Esophagus muscularis mucosa (tissue), 4 donors: Measurements from ENCODE around the gene CBFB. TPM values are rescaled to one million over a fixed set of nuclear protein-coding genes. Genes with fewer than 3 reads are reported as not detected.
A peak's percentile ranks its signal among the peaks of the same experiment; 100 is the strongest.

ENCODE experiments used
- DNase-seq: peaks from one replicate; pipeline ENCODE4 v3.0.0-alpha.2; 2017; ENCODE audit errors: extremely low spot score
- H3K27ac ChIP-seq, 4 donors: fragments of 200-600 bp; sonication (generic); replicated peaks in 1 of 4; 1 replicate in 3 of 4; 2 replicates in 1 of 4; pipeline ENCODE4 v1.5.1; 2016 to 2019; ENCODE audit warnings: mild to moderate bottlenecking in 1 of 4
- H3K27me3 ChIP-seq, 4 donors: fragments of 200-600 bp; sonication (generic); one replicate each; pipeline versions ENCODE4 v1.5.1 to v1.6.0; 2016 to 2019
- H3K36me3 ChIP-seq, 4 donors: fragments of 200-600 bp; sonication (generic); one replicate each; pipeline ENCODE4 v1.5.1; 2016 to 2019
- H3K4me1 ChIP-seq, 4 donors: fragments of 200-600 bp; sonication (generic); one replicate each; pipeline ENCODE4 v1.5.1; 2016 to 2019
- H3K4me3 ChIP-seq, 4 donors: fragments of 200-600 bp; sonication (generic); 1 replicate in 2 of 4; 2 replicates in 2 of 4; pipeline ENCODE4 v1.5.1; 2016 to 2019; ENCODE audit warnings: mild to moderate bottlenecking in 4 of 4, moderate library complexity in 1 of 4
- H3K9me3 ChIP-seq, 4 donors: fragments of 200-600 bp; sonication (generic); 1 replicate in 3 of 4; 2 replicates in 1 of 4; pipeline ENCODE4 v1.5.1; 2016 to 2019
- CTCF ChIP-seq, 3 experiments: fragments of 200-600 bp in 2 of 3; fragments of 450-650 bp in 1 of 3; sonication (generic) in 2 of 3; IDR thresholded peaks; one replicate each; pipeline ENCODE4 v1.5.1; 2017 to 2019; ENCODE audit warnings: antibody characterized with exemption in 3 of 3, mild to moderate bottlenecking in 2 of 3, moderate library complexity in 1 of 3
- EP300 ChIP-seq: sonication (generic); formaldehyde crosslinking; IDR thresholded peaks from one replicate; pipeline ENCODE4 v1.6.1; 2017; ENCODE audit warnings: antibody characterized with exemption
- POLR2A ChIP-seq: fragments of 450-650 bp; IDR thresholded peaks from one replicate; pipeline ENCODE4 v1.6.1; 2017; ENCODE audit warnings: antibody characterized with exemption, moderate library complexity, mild to moderate bottlenecking, low read depth
- POLR2AphosphoS5 ChIP-seq, 2 donors: sonication (generic); formaldehyde crosslinking; IDR thresholded peaks; one replicate each; pipeline ENCODE4 v1.6.1; 2017; ENCODE audit warnings: antibody characterized with exemption in 2 of 2
- WGBS: methylation state at CpG from one replicate; pipeline ENCODE4 v1.1.5; 2018; 5-methylcytosine and 5-hydroxymethylcytosine counted together
- intact Hi-C: fragments of 100-400 bp; cut with DNase I; formaldehyde crosslinking; loops from one replicate; pipeline ENCODE4 v1.15.1; 2023
- small RNA-seq, 3 donors: library from RNA; depleted of rRNA; stranded (forward); fragments of <200 nt; gene quantifications; one replicate each; pipeline ENCODE3, GENCODE V24; 2016
- total RNA-seq, 4 donors: library from RNA; depleted of rRNA; stranded (reverse); fragments of >200 nt; gene quantifications; one replicate each; pipeline versions ENCODE4 v1.1.0 to v1.2.1, GENCODE V29; 2016

The CBFB gene
- total RNA-seq, 4 donors from 2014 or later: 20.6 to 39.8 (median 30.6) TPM

- H3K36me3 ChIP-seq: peaks cover 26 to 55% (median 46%) of the 10 kb centered on the region in 4 donors
These were observed 120.5 kb downstream of the CBFB start for GRCh38 chr16:67149276-67150046.

GRCh38 chr16:67150047-67150832 is 121.3 kb downstream of the CBFB start:
- 18% methylated on average over 20 of the region's 94 CpGs for WGBS
- no peaks in the 10 kb centered on the region for H3K9me3 ChIP-seq
- H3K27ac ChIP-seq: peak overlapping the region; percentile 91 to 95 (median 94)
- intact Hi-C loops: no loop called here
- peaks cover 14 to 42% (median 31%) of the 10 kb centered on the region in 4 donors for H3K4me1 ChIP-seq
- H3K36me3 ChIP-seq: peaks cover 20 to 47% (median 38%) of the 10 kb centered on the region in 4 donors
- H3K27me3 ChIP-seq: no peaks in the 10 kb centered on the region
- DNase-seq: no peak
- TF ChIP-seq EP300: no peak
- peak in 1 of 2 donors; percentile 20 for TF ChIP-seq POLR2AphosphoS5 (IDR thresholded peaks at IDR 0.05)
- peak in 2 of 3 experiments; percentile 4 to 8 for TF ChIP-seq CTCF (IDR thresholded peaks at IDR 0.05)
- TF ChIP-seq POLR2A: no peak
- peak overlapping the region; percentile 71 to 83 (median 76) for H3K4me3 ChIP-seq

More at GRCh38 chr16:67149276-67150046, 120.5 kb downstream of the CBFB start:
- DNase-seq: no peak
- 72% methylated on average over 75 of the region's 77 CpGs for WGBS
- Histone ChIP-seq H3K27me3 (no peaks in the 10 kb centered on the region), H3K27ac (peak overlapping the region; percentile 91 to 95 (median 94)), H3K4me1 (peaks cover 7 to 34% (median 23%) of the 10 kb centered on the region in 4 donors), H3K9me3 (no peaks in the 10 kb centered on the region), H3K4me3 (peak overlapping the region in 3 of 4 donors; percentile 71 to 83 (median 74))
- intact Hi-C loops: no loop called here
- TF ChIP-seq POLR2A (no peak), POLR2AphosphoS5 (IDR thresholded peaks at IDR 0.05) (no peak), EP300 (no peak), CTCF (IDR thresholded peaks at IDR 0.05) (no peak)

Small RNA genes within 50 kb of the gene (small RNA-seq; reads per million reads assigned to genes)
- 0 reads per million in 3 donors for gene RN7SL543P

Other genes starting within 250 kb of the CBFB start
- gene TERB1, start 227.6 kb upstream of the CBFB start, total RNA-seq: not detected
- 10 to 100 TPM; 32.7 to 50.7 (median 42.4) TPM for gene NAE1, start 198.2 kb upstream of the CBFB start, total RNA-seq
- gene CA7, start 184.7 kb upstream of the CBFB start, total RNA-seq: under 1 TPM in 1 of 4 donors, not detected in 3; 0.33 TPM
- 1 to 10 TPM; 5.5 to 9.3 (median 7.6) TPM for gene PDP2, start 148.6 kb upstream of the CBFB start, total RNA-seq
- under 1 TPM in 1 of 4 donors, not detected in 3; 0.52 TPM for gene CDH16, start 110.3 kb upstream of the CBFB start, total RNA-seq
- gene RRAD, start 103.6 kb upstream of the CBFB start, total RNA-seq: 10 to 100 TPM; 36.4 to 64.9 (median 55.4) TPM
- gene CIAO2B, start 94.7 kb upstream of the CBFB start, total RNA-seq: 100 to 1,000 TPM in 1 of 4 donors, 10 to 100 TPM in 3; 83.1 to 101 (median 95.5) TPM
- 10 to 100 TPM; 22.0 to 29.7 (median 26.8) TPM for gene CES2, start 93.6 kb upstream of the CBFB start, total RNA-seq
- gene CES3, start 67.9 kb upstream of the CBFB start, total RNA-seq: under 1 TPM in 3 of 4 donors, not detected in 1; 0.23 to 0.42 (median 0.33) TPM
- 1 to 10 TPM; 2.7 to 4.0 (median 3.3) TPM for gene CES4A, start 40.6 kb upstream of the CBFB start, total RNA-seq
- gene PHAF1, start 80.8 kb downstream of the CBFB start, total RNA-seq: 10 to 100 TPM; 11.4 to 23.7 (median 17.1) TPM
- gene B3GNT9, start 121.8 kb downstream of the CBFB start, total RNA-seq: 10 to 100 TPM; 17.4 to 26.1 (median 19.2) TPM
- 10 to 100 TPM; 26.6 to 53.4 (median 42.7) TPM for gene TRADD, start 130.8 kb downstream of the CBFB start, total RNA-seq
- 10 to 100 TPM; 10.3 to 22.1 (median 15.1) TPM for gene FBXL8, start 130.8 kb downstream of the CBFB start, total RNA-seq
- gene HSF4, start 135.6 kb downstream of the CBFB start, total RNA-seq: 10 to 100 TPM; 27.3 to 61.9 (median 41.1) TPM
- gene NOL3, start 141.4 kb downstream of the CBFB start, total RNA-seq: 10 to 100 TPM; 40.6 to 58.2 (median 45.4) TPM
- 10 to 100 TPM in 2 of 4 donors, 1 to 10 TPM in 2; 7.8 to 17.7 (median 11.2) TPM for gene MATCAP1, start 154.8 kb downstream of the CBFB start, total RNA-seq
- 1 to 10 TPM; 1.2 to 4.0 (median 2.1) TPM for gene EXOC3L1, start 161.0 kb downstream of the CBFB start, total RNA-seq
- 10 to 100 TPM; 54.8 to 96.9 (median 93.1) TPM for gene E2F4, start 163.0 kb downstream of the CBFB start, total RNA-seq
- gene ELMO3, start 170.0 kb downstream of the CBFB start, total RNA-seq: under 1 TPM; 0.33 to 0.83 (median 0.60) TPM
- gene TMEM208, start 198.0 kb downstream of the CBFB start, total RNA-seq: 10 to 100 TPM; 19.5 to 26.7 (median 23.8) TPM
- 10 to 100 TPM in 2 of 4 donors, 1 to 10 TPM in 2; 8.0 to 15.6 (median 10.0) TPM for gene FHOD1, start 218.3 kb downstream of the CBFB start, total RNA-seq
- under 1 TPM; 0.13 to 0.69 (median 0.37) TPM for gene SLC9A5, start 219.8 kb downstream of the CBFB start, total RNA-seq